WTC11 (cell line): Measurements from ENCODE around the gene ALKBH1. TPM values are rescaled to one million over a fixed set of nuclear protein-coding genes. Genes with fewer than 3 reads are reported as not detected.

Source experiments
- ATAC-seq: fragments of 200-7000 bp; cut with Tn5 transposase; 2 replicates; pipeline ENCODE4 v1.10.0; 2021; ENCODE audit warnings: mild to moderate bottlenecking, moderate library complexity
- CTCF ChIA-PET: fragments of 300-600 bp; sonication (Branson Sonifier 250); formaldehyde crosslinking; loops from one replicate; lab custom pipeline; 2021; ENCODE audit warnings: antibody characterized with exemption; lab: Charles Lee
- POLR2A ChIA-PET: fragments of 350-600 bp; sonication (Branson Sonifier 250); formaldehyde crosslinking; loops from one replicate; lab custom pipeline; 2021; ENCODE audit warnings: antibody characterized with exemption; lab: Charles Lee
- DNase-seq: peaks from one replicate; pipeline ENCODE4 v3.0.0; 2021; ENCODE audit warnings: low spot score
- H3K27ac Mint-ChIP-seq: 2 replicates; pipeline ENCODE4 v1.8.0; 2021; ENCODE audit warnings: mixed read lengths
- H3K27me3 Mint-ChIP-seq: 2 replicates; pipeline ENCODE4 v1.8.0; 2021; ENCODE audit warnings: low read depth, mild to moderate bottlenecking, moderate library complexity, mixed read lengths
- H3K36me3 Mint-ChIP-seq: 2 replicates; pipeline ENCODE4 v1.8.0; 2021; ENCODE audit warnings: mixed read lengths
- H3K4me1 Mint-ChIP-seq: 2 replicates; pipeline ENCODE4 v1.8.0; 2022; ENCODE audit warnings: mixed read lengths
- H3K4me3 Mint-ChIP-seq: 2 replicates; pipeline ENCODE4 v1.8.0; 2021; ENCODE audit warnings: mild to moderate bottlenecking, moderate library complexity, mixed read lengths
- H3K9me3 Mint-ChIP-seq: 2 replicates; pipeline ENCODE4 v1.8.0; 2021; ENCODE audit warnings: mixed read lengths
- ATF1 ChIP-seq: sonication (generic); formaldehyde crosslinking; IDR thresholded peaks from 2 replicates; pipeline ENCODE4 v1.8.1; 2023; ENCODE audit warnings: mild to moderate bottlenecking, moderate library complexity, missing genetic modification reagents
- CBFB ChIP-seq: sonication (generic); formaldehyde crosslinking; IDR thresholded peaks from 2 replicates; pipeline ENCODE4 v1.8.1; 2022; ENCODE audit warnings: mild to moderate bottlenecking, low read depth, missing genetic modification reagents
- FOXP1 ChIP-seq: sonication (generic); formaldehyde crosslinking; IDR thresholded peaks from 2 replicates; pipeline ENCODE4 v1.8.0; 2022; ENCODE audit warnings: missing genetic modification reagents, mild to moderate bottlenecking, moderate library complexity, borderline replicate concordance
- GABPB1 ChIP-seq: sonication (generic); formaldehyde crosslinking; IDR thresholded peaks from 2 replicates; pipeline ENCODE4 v1.8.1; 2023; ENCODE audit warnings: mild to moderate bottlenecking, missing genetic modification reagents
- GTF2I ChIP-seq: fragments of 250-450 bp; sonication (Bioruptor Pico); conservative IDR thresholded peaks from 2 replicates; pipeline ENCODE4 v1.4.0; 2021; ENCODE audit warnings: mild to moderate bottlenecking
- JAZF1 ChIP-seq: fragments of 250-450 bp; sonication (Bioruptor Pico); IDR thresholded peaks from 2 replicates; pipeline ENCODE4 v1.9.0; 2021; ENCODE audit warnings: moderate library complexity, mild to moderate bottlenecking, inconsistent platforms
- JUN ChIP-seq: sonication (generic); formaldehyde crosslinking; IDR thresholded peaks from 2 replicates; pipeline ENCODE4 v1.8.0; 2023; ENCODE audit warnings: mild to moderate bottlenecking, missing genetic modification reagents
- MYBL2 ChIP-seq: sonication (generic); formaldehyde crosslinking; IDR thresholded peaks from 2 replicates; pipeline ENCODE4 v1.8.1; 2023; ENCODE audit warnings: mild to moderate bottlenecking, moderate library complexity, missing genetic modification reagents
- NFATC4 ChIP-seq: fragments of 250-450 bp; sonication (Bioruptor Pico); IDR thresholded peaks from 2 replicates; pipeline ENCODE4 v1.9.0; 2021; ENCODE audit warnings: mild to moderate bottlenecking
- NFYB ChIP-seq: sonication (generic); formaldehyde crosslinking; conservative IDR thresholded peaks from 2 replicates; pipeline ENCODE4 v1.8.0; 2022; ENCODE audit warnings: low read depth, missing genetic modification reagents
- NR3C1 ChIP-seq: sonication (generic); formaldehyde crosslinking; conservative IDR thresholded peaks from 2 replicates; pipeline ENCODE4 v1.8.1; 2023; ENCODE audit warnings: low read depth, mild to moderate bottlenecking, missing genetic modification reagents
- SOX15 ChIP-seq: fragments of 250-450 bp; sonication (Bioruptor Pico); IDR thresholded peaks from 2 replicates; pipeline ENCODE4 v1.9.0; 2021; ENCODE audit warnings: mild to moderate bottlenecking
- SP1 ChIP-seq: sonication (generic); formaldehyde crosslinking; conservative IDR thresholded peaks from 2 replicates; pipeline ENCODE4 v1.8.1; 2022; ENCODE audit warnings: missing genetic modification reagents
- ZNF423 ChIP-seq: fragments of 250-450 bp; sonication (Bioruptor Pico); IDR thresholded peaks from 2 replicates; pipeline ENCODE4 v2.1.2; 2022; ENCODE audit warnings: mild to moderate bottlenecking, moderate library complexity
- ZNF671 ChIP-seq: fragments of 250-450 bp; sonication (Bioruptor Pico); IDR thresholded peaks from 2 replicates; pipeline ENCODE4 v1.8.0; 2021; ENCODE audit warnings: mild to moderate bottlenecking
- total RNA-seq: library from RNA; stranded (reverse); gene quantifications from 3 replicates; pipeline ENCODE4 v1.2.3, GENCODE V29; 2021
- TF ChIP-seq, protein P1 (sequence below): fragments of 250-450 bp; sonication (Bioruptor Pico); IDR thresholded peaks from 2 replicates; pipeline ENCODE4 v1.9.0; 2021; ENCODE audit warnings: mild to moderate bottlenecking, borderline replicate concordance
- TF ChIP-seq, protein P2 (sequence below): sonication (generic); formaldehyde crosslinking; IDR thresholded peaks from 2 replicates; pipeline ENCODE4 v1.8.0; 2022; ENCODE audit warnings: mild to moderate bottlenecking, missing genetic modification reagents
- TF ChIP-seq, protein P3 (sequence below): sonication (generic); formaldehyde crosslinking; IDR thresholded peaks from 2 replicates; pipeline ENCODE4 v1.8.1; 2022; ENCODE audit warnings: low read depth, missing genetic modification reagents, borderline replicate concordance
- TF ChIP-seq, protein P4 (sequence below): sonication (generic); formaldehyde crosslinking; IDR thresholded peaks from 2 replicates; pipeline ENCODE4 v1.8.1; 2022; ENCODE audit warnings: mild to moderate bottlenecking, missing genetic modification reagents, moderate library complexity, borderline replicate concordance
- TF ChIP-seq, protein P5 (sequence below): sonication (generic); formaldehyde crosslinking; IDR thresholded peaks from 2 replicates; pipeline ENCODE4 v1.8.0; 2022; ENCODE audit warnings: mild to moderate bottlenecking, missing genetic modification reagents
- TF ChIP-seq, protein P6 (sequence below): sonication (generic); formaldehyde crosslinking; IDR thresholded peaks from 2 replicates; pipeline ENCODE4 v1.8.1; 2022; ENCODE audit warnings: mild to moderate bottlenecking, moderate library complexity, missing genetic modification reagents
- TF ChIP-seq, protein P7 (sequence below): sonication (generic); formaldehyde crosslinking; IDR thresholded peaks from 2 replicates; pipeline ENCODE4 v1.8.0; 2022; ENCODE audit warnings: mild to moderate bottlenecking, missing genetic modification reagents
- TF ChIP-seq, protein P8 (sequence below): sonication (generic); formaldehyde crosslinking; IDR thresholded peaks from 2 replicates; pipeline ENCODE4 v1.8.1; 2023; ENCODE audit warnings: mild to moderate bottlenecking, missing genetic modification reagents, moderate library complexity

ALKBH1 gene
- total RNA-seq, 1 experiment from 2014 or later, result 18.8 TPM

DNA sequence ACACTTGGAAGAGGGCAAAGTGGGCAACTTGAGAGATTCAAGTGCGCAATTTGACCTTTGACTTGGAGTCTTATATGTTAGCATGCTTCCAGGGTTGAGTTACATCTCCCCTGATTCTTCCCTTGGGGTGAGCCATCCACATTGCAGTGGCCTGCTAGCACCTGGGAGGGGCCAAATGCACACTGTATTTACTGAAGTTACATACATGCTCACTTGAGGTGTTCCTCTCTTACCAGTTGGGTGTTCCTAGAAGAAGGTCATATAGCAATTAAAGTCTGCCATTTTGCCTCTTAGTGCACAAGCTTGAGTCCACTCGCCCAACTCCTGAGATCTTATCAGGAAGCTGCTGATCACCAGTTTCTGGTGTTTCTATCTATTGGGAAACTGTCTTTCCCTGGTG is 77.7 kb downstream of the ALKBH1 start:
- Mint-ChIP-seq H3K36me3 (peaks cover 40% of the 10 kb centered on the region), H3K9me3 (peaks cover 63% of the 10 kb centered on the region), H3K27me3 (peaks cover 15% of the 10 kb centered on the region), H3K27ac (no peak overlapping the region), H3K4me1 (no peaks in the 10 kb centered on the region), H3K4me3 (no peak overlapping the region)
- POLR2A ChIA-PET, result no interaction called here
- ATAC-seq (no peak), DNase-seq (no peak)
- CTCF ChIA-PET, result no interaction called here
- TF ChIP-seq NFYB, result no peak
- TF ChIP-seq NFATC4, result no peak
- no peak for TF ChIP-seq JUN
- TF ChIP-seq, protein P1, sequence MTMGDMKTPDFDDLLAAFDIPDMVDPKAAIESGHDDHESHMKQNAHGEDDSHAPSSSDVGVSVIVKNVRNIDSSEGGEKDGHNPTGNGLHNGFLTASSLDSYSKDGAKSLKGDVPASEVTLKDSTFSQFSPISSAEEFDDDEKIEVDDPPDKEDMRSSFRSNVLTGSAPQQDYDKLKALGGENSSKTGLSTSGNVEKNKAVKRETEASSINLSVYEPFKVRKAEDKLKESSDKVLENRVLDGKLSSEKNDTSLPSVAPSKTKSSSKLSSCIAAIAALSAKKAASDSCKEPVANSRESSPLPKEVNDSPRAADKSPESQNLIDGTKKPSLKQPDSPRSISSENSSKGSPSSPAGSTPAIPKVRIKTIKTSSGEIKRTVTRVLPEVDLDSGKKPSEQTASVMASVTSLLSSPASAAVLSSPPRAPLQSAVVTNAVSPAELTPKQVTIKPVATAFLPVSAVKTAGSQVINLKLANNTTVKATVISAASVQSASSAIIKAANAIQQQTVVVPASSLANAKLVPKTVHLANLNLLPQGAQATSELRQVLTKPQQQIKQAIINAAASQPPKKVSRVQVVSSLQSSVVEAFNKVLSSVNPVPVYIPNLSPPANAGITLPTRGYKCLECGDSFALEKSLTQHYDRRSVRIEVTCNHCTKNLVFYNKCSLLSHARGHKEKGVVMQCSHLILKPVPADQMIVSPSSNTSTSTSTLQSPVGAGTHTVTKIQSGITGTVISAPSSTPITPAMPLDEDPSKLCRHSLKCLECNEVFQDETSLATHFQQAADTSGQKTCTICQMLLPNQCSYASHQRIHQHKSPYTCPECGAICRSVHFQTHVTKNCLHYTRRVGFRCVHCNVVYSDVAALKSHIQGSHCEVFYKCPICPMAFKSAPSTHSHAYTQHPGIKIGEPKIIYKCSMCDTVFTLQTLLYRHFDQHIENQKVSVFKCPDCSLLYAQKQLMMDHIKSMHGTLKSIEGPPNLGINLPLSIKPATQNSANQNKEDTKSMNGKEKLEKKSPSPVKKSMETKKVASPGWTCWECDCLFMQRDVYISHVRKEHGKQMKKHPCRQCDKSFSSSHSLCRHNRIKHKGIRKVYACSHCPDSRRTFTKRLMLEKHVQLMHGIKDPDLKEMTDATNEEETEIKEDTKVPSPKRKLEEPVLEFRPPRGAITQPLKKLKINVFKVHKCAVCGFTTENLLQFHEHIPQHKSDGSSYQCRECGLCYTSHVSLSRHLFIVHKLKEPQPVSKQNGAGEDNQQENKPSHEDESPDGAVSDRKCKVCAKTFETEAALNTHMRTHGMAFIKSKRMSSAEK (CRISPR knock-in tag), result no peak
- no peak for TF ChIP-seq SOX15
- no peak for TF ChIP-seq FOXP1
- TF ChIP-seq, protein P2, sequence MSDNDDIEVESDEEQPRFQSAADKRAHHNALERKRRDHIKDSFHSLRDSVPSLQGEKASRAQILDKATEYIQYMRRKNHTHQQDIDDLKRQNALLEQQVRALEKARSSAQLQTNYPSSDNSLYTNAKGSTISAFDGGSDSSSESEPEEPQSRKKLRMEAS, result no peak
- TF ChIP-seq, protein P3, sequence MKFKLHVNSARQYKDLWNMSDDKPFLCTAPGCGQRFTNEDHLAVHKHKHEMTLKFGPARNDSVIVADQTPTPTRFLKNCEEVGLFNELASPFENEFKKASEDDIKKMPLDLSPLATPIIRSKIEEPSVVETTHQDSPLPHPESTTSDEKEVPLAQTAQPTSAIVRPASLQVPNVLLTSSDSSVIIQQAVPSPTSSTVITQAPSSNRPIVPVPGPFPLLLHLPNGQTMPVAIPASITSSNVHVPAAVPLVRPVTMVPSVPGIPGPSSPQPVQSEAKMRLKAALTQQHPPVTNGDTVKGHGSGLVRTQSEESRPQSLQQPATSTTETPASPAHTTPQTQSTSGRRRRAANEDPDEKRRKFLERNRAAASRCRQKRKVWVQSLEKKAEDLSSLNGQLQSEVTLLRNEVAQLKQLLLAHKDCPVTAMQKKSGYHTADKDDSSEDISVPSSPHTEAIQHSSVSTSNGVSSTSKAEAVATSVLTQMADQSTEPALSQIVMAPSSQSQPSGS (CRISPR knock-in tag), result no peak
- no peak for TF ChIP-seq GTF2I (CRISPR knock-in tag)
- TF ChIP-seq, protein P4, sequence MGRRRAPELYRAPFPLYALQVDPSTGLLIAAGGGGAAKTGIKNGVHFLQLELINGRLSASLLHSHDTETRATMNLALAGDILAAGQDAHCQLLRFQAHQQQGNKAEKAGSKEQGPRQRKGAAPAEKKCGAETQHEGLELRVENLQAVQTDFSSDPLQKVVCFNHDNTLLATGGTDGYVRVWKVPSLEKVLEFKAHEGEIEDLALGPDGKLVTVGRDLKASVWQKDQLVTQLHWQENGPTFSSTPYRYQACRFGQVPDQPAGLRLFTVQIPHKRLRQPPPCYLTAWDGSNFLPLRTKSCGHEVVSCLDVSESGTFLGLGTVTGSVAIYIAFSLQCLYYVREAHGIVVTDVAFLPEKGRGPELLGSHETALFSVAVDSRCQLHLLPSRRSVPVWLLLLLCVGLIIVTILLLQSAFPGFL (CRISPR knock-in tag), result no peak
- TF ChIP-seq, protein P5, sequence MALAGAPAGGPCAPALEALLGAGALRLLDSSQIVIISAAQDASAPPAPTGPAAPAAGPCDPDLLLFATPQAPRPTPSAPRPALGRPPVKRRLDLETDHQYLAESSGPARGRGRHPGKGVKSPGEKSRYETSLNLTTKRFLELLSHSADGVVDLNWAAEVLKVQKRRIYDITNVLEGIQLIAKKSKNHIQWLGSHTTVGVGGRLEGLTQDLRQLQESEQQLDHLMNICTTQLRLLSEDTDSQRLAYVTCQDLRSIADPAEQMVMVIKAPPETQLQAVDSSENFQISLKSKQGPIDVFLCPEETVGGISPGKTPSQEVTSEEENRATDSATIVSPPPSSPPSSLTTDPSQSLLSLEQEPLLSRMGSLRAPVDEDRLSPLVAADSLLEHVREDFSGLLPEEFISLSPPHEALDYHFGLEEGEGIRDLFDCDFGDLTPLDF (CRISPR knock-in tag), result no peak
- TF ChIP-seq JAZF1 (CRISPR knock-in tag), result no peak
- TF ChIP-seq, protein P6, sequence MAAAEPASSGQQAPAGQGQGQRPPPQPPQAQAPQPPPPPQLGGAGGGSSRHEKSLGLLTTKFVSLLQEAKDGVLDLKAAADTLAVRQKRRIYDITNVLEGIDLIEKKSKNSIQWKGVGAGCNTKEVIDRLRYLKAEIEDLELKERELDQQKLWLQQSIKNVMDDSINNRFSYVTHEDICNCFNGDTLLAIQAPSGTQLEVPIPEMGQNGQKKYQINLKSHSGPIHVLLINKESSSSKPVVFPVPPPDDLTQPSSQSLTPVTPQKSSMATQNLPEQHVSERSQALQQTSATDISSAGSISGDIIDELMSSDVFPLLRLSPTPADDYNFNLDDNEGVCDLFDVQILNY (CRISPR knock-in tag), result no peak
- no peak for TF ChIP-seq GABPB1 (CRISPR knock-in tag)
- TF ChIP-seq ZNF671 (CRISPR knock-in tag), result no peak
- no peak for TF ChIP-seq ATF1

DNA sequence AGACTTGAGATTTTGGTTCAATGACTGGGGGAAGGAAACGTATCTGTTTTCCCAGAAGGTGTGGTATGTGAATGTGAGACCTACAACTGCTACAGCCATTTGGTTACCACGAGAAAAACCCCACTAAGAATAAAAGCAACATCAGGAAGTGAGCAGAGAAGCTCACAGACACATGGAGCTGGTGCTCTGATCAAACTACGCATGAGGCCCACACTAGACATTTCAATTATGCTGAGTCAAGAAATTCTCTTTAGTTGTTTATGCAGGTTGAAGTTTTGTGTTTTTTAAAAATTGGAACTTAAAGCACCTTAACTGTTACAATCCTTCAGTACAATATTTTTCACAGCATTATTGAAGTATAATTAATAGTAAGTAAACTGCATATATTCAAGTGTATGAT is 82.5 kb downstream of the ALKBH1 start:
- Mint-ChIP-seq H3K27ac (no peak overlapping the region), H3K36me3 (peaks cover 6% of the 10 kb centered on the region), H3K4me3 (no peak overlapping the region), H3K4me1 (no peaks in the 10 kb centered on the region), H3K27me3 (peaks cover 6% of the 10 kb centered on the region), H3K9me3 (peaks cover 28% of the 10 kb centered on the region)
- DNase-seq, result no peak
- ChIA-PET CTCF (no interaction called here), POLR2A (no interaction called here)
- ATAC-seq, result no peak
- TF ChIP-seq ZNF423 (CRISPR knock-in tag) (no peak), NR3C1 (no peak), CBFB (no peak), SP1 (CRISPR knock-in tag) (no peak), MYBL2 (CRISPR knock-in tag) (no peak)
- TF ChIP-seq, protein P7, sequence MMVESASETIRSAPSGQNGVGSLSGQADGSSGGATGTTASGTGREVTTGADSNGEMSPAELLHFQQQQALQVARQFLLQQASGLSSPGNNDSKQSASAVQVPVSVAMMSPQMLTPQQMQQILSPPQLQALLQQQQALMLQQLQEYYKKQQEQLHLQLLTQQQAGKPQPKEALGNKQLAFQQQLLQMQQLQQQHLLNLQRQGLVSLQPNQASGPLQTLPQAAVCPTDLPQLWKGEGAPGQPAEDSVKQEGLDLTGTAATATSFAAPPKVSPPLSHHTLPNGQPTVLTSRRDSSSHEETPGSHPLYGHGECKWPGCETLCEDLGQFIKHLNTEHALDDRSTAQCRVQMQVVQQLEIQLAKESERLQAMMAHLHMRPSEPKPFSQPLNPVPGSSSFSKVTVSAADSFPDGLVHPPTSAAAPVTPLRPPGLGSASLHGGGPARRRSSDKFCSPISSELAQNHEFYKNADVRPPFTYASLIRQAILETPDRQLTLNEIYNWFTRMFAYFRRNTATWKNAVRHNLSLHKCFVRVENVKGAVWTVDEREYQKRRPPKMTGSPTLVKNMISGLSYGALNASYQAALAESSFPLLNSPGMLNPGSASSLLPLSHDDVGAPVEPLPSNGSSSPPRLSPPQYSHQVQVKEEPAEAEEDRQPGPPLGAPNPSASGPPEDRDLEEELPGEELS (CRISPR knock-in tag), result no peak
- TF ChIP-seq, protein P8, sequence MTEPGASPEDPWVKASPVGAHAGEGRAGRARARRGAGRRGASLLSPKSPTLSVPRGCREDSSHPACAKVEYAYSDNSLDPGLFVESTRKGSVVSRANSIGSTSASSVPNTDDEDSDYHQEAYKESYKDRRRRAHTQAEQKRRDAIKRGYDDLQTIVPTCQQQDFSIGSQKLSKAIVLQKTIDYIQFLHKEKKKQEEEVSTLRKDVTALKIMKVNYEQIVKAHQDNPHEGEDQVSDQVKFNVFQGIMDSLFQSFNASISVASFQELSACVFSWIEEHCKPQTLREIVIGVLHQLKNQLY, result no peak
